B cell (primary cell): ENCODE results near the gene SFT2D2.

Experiments used
- CTCF ChIP-seq: fragments of 200-600 bp; IDR thresholded peaks from one replicate; pipeline ENCODE4 v1.8.0; 2022; ENCODE audit warnings: antibody characterized with exemption, mild to moderate bottlenecking
- EZH2 ChIP-seq: IDR thresholded peaks from 2 replicates; pipeline ENCODE4 v1.6.1; 2012; ENCODE audit warnings: borderline replicate concordance, low read depth, mild to moderate bottlenecking, moderate library complexity, low read length; ENCODE audit not compliant: insufficient read depth, poor library complexity, severe bottlenecking

- TF ChIP-seq CTCF (no peak), EZH2 (no peak)
These were observed 12.5 kb upstream of the SFT2D2 start for GRCh38 chr1:168213349-168213748.
